ENCODE results near the gene TAOK1.

GRCh38 chr17:29591146-29591736 lies 201.1 kb downstream of the TAOK1 start:
- TF ChIP-seq CTCF (IDR thresholded peaks at IDR 0.05) (no peak), EZH2 (IDR thresholded peaks at IDR 0.05; ENCODE audit: borderline replicate concordance, insufficient read depth, low read depth, low read length, poor library complexity, severe bottlenecking) (no peak)

All from B cell (primary cell).